HL-60/S4 treated with retinoic acid at 250 ng/mL for 4 days and 3 days (cell line): ENCODE measurements around the gene CLTA.
"Not testable (repeated sequence)": the region's sequence is repeated elsewhere in the genome, so short reads cannot be mapped to it uniquely, and the experiment has no call there.

Source experiments
- in situ Hi-C: fragments of 300-500 bp; cut with MboI; formaldehyde crosslinking; loops from 2 replicates; pipeline ENCODE4 v1.7.0; 2022; ENCODE audit warnings: low sequenced_read_pairs

CLTA gene

GRCh38 chr9:36222449-36222848 lies 31.7 kb downstream of the CLTA start:
- in situ Hi-C loops = no loop called here

GRCh38 chr9:36237230-36237629 lies 46.5 kb downstream of the CLTA start:
- in situ Hi-C loops = no loop called here

GRCh38 chr9:36239205-36239604 lies 48.5 kb downstream of the CLTA start:
- in situ Hi-C loops = not testable (repeated sequence)

- in situ Hi-C loops = not testable (repeated sequence)
These were observed 49.0 kb downstream of the CLTA start for GRCh38 chr9:36239675-36240074.

- in situ Hi-C loops = no loop called here
These were observed 55.2 kb downstream of the CLTA start for GRCh38 chr9:36245906-36246305.

GRCh38 chr9:36247356-36247755 lies 56.6 kb downstream of the CLTA start:
- in situ Hi-C loops = no loop called here

GRCh38 chr9:36248061-36248460 lies 57.3 kb downstream of the CLTA start:
- in situ Hi-C loops = not testable (repeated sequence)

- in situ Hi-C loops = no loop called here
These were observed 58.5 kb downstream of the CLTA start for GRCh38 chr9:36249189-36249588.

GRCh38 chr9:36250079-36250478 lies 59.4 kb downstream of the CLTA start:
- in situ Hi-C loops = no loop called here

- in situ Hi-C loops = no loop called here
These were observed 60.7 kb downstream of the CLTA start for GRCh38 chr9:36251428-36251827.

GRCh38 chr9:36258208-36258995 lies 67.7 kb downstream of the CLTA start, which contains the start of gene GNE:
GNE (minus strand) TSS chr9:36258448; CDS start chr9:36249355, 9,093 bp downstream.
- in situ Hi-C loops = no loop called here

GRCh38 chr9:36258996-36259533 lies 68.3 kb downstream of the CLTA start:
- in situ Hi-C loops = no loop called here
